Panc1 (cell line): ENCODE data around the gene POLR3B.

Experiments used
- CTCF ChIP-seq: fragments of 450-650 bp; IDR thresholded peaks from 2 replicates; pipeline ENCODE4 v1.5.1; 2017; ENCODE audit warnings: mild to moderate bottlenecking
- POLR2AphosphoS5 ChIP-seq: IDR thresholded peaks from 2 replicates; pipeline ENCODE4 v1.6.1; 2012; ENCODE audit warnings: mild to moderate bottlenecking, low read depth, low read length, moderate library complexity
- REST ChIP-seq, 2 experiments: IDR thresholded peaks; 2 replicates each; pipeline ENCODE4 v1.6.1; 2011 to 2012; ENCODE audit warnings: low read depth in 2 of 2, control low read depth in 1 of 2, low read length in 1 of 2, mild to moderate bottlenecking in 1 of 2, moderate library complexity in 1 of 2; ENCODE audit not compliant: insufficient read depth in 1 of 2
- TCF7L2 ChIP-seq: IDR thresholded peaks from 2 replicates; pipeline ENCODE4 v1.6.1; 2011; ENCODE audit warnings: mild to moderate bottlenecking, low read depth, low read length, inconsistent platforms

- TF ChIP-seq CTCF (no peak), REST (IDR thresholded peaks at IDR 0.05; ENCODE audit: insufficient read depth in 1 of 2, low read depth in 2 of 2, low read length in 1 of 2) (no peak), POLR2AphosphoS5 (no peak), TCF7L2 (no peak)
Observed at GRCh38 chr12:106317406-106318082, 40.0 kb upstream of the POLR3B start.
